BLaER1 (cell line): ENCODE data around the gene PTGES.
"Not testable (repeated sequence)": the region's sequence is repeated elsewhere in the genome, so short reads cannot be mapped to it uniquely, and the experiment has no call there.

Experiments used
- H3K27ac ChIP-seq: shearing (Covaris generic); formaldehyde crosslinking; 2 replicates; pipeline ENCODE4 v1.8.1; 2022
- H3K27me3 ChIP-seq: shearing (Covaris generic); formaldehyde crosslinking; 2 replicates; pipeline ENCODE4 v1.8.1; 2022
- H3K36me3 ChIP-seq: shearing (Covaris generic); formaldehyde crosslinking; 2 replicates; pipeline ENCODE4 v1.8.1; 2022
- H3K4me1 ChIP-seq: shearing (Covaris generic); formaldehyde crosslinking; 2 replicates; pipeline ENCODE4 v1.8.1; 2022
- H3K4me2 ChIP-seq: shearing (Covaris generic); formaldehyde crosslinking; 2 replicates; pipeline ENCODE4 v1.8.1; 2022
- H3K4me3 ChIP-seq: shearing (Covaris generic); formaldehyde crosslinking; 2 replicates; pipeline ENCODE4 v1.8.1; 2022
- H3K9ac ChIP-seq: shearing (Covaris generic); formaldehyde crosslinking; 2 replicates; pipeline ENCODE4 v1.8.1; 2022
- H3K9me3 ChIP-seq: shearing (Covaris generic); formaldehyde crosslinking; 2 replicates; pipeline ENCODE4 v1.8.1; 2022
- H4K20me1 ChIP-seq: shearing (Covaris generic); formaldehyde crosslinking; 2 replicates; pipeline ENCODE4 v1.8.1; 2022
- Cebpa-rat ChIP-seq: shearing (Covaris generic); IDR thresholded peaks from 2 replicates; pipeline ENCODE4 v1.8.1; 2022

Gene PTGES

GRCh38 chr9:129759804-129760502 is 7.1 kb upstream of the PTGES start:
- no peaks in the 10 kb centered on the region for H3K27me3 ChIP-seq
- H3K4me1 ChIP-seq: peaks cover 34% of the 10 kb centered on the region
- TF ChIP-seq Cebpa-rat: no peak
- H3K27ac ChIP-seq: no peak overlapping the region
- H4K20me1 ChIP-seq: no peaks in the 10 kb centered on the region
- H3K9ac ChIP-seq: no peak overlapping the region
- no peaks in the 10 kb centered on the region for H3K9me3 ChIP-seq
- H3K36me3 ChIP-seq: no peaks in the 10 kb centered on the region
- H3K4me2 ChIP-seq: no peak overlapping the region
- H3K4me3 ChIP-seq: no peak overlapping the region

DNA sequence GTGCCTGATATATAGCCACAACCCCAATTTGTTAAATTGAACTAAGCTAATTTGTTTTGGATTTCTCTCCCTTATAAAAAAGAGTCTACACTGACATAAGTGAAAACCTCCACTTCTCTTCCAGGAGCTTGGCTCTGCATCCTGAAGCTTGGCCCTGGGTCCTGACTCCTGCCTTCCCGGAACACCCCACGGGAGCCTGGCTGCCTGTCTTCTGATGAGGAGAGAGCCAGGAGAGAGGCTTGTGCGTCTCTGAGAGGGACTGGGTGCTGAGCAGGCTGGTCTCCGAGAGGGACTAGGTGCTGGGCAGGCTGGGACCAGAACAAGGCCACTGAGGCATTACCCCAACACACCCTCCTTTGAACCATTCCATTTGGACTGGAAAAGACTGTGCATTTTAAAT is 6.5 kb upstream of the PTGES start:
- H3K9me3 ChIP-seq: no peaks in the 10 kb centered on the region
- no peak overlapping the region for H3K4me2 ChIP-seq
- no peak for TF ChIP-seq Cebpa-rat
- H3K4me3 ChIP-seq: no peak overlapping the region
- no peaks in the 10 kb centered on the region for H3K27me3 ChIP-seq
- no peaks in the 10 kb centered on the region for H3K36me3 ChIP-seq
- H3K4me1 ChIP-seq: peaks cover 34% of the 10 kb centered on the region
- no peak overlapping the region for H3K27ac ChIP-seq
- H4K20me1 ChIP-seq: no peaks in the 10 kb centered on the region
- H3K9ac ChIP-seq: no peak overlapping the region

- H3K9me3 ChIP-seq: no peaks in the 10 kb centered on the region
- no peaks in the 10 kb centered on the region for H3K36me3 ChIP-seq
- H3K27ac ChIP-seq: 0 out of 2 replicates have a peak overlapping the region, but pooled peaks have one; percentile 0
- no peak for TF ChIP-seq Cebpa-rat
- peaks cover 7% of the 10 kb centered on the region for H3K27me3 ChIP-seq
- H3K4me2 ChIP-seq: peak overlapping the region; percentile 55
- H3K9ac ChIP-seq: no peak overlapping the region
- no peak overlapping the region for H3K4me3 ChIP-seq
- H3K4me1 ChIP-seq: peaks cover 47% of the 10 kb centered on the region
- H4K20me1 ChIP-seq: no peaks in the 10 kb centered on the region
Measured at GRCh38 chr9:129757045-129757444, 4.2 kb upstream of the PTGES start.

- TF ChIP-seq Cebpa-rat: no peak
Measured at GRCh38 chr9:129756191-129756590, 3.3 kb upstream of the PTGES start.

GRCh38 chr9:129755151-129755550 is 2.3 kb upstream of the PTGES start:
- Histone ChIP-seq H3K9ac (no peak overlapping the region), H3K36me3 (no peaks in the 10 kb centered on the region), H3K27me3 (peaks cover 7% of the 10 kb centered on the region), H3K4me2 (no peak overlapping the region), H3K9me3 (no peaks in the 10 kb centered on the region), H3K27ac (no peak overlapping the region), H3K4me3 (no peak overlapping the region), H3K4me1 (peaks cover 44% of the 10 kb centered on the region), H4K20me1 (no peaks in the 10 kb centered on the region)
- TF ChIP-seq Cebpa-rat: no peak

More at GRCh38 chr9:129756191-129756590, 3.3 kb upstream of the PTGES start:
- H3K4me3 ChIP-seq: no peak overlapping the region
- no peaks in the 10 kb centered on the region for H3K9me3 ChIP-seq
- H3K4me2 ChIP-seq: peak overlapping the region; percentile 55
- H3K4me1 ChIP-seq: peaks cover 44% of the 10 kb centered on the region
- no peak overlapping the region for H3K9ac ChIP-seq
- no peak overlapping the region for H3K27ac ChIP-seq
- H3K36me3 ChIP-seq: no peaks in the 10 kb centered on the region
- H3K27me3 ChIP-seq: peaks cover 7% of the 10 kb centered on the region
- H4K20me1 ChIP-seq: no peaks in the 10 kb centered on the region

DNA sequence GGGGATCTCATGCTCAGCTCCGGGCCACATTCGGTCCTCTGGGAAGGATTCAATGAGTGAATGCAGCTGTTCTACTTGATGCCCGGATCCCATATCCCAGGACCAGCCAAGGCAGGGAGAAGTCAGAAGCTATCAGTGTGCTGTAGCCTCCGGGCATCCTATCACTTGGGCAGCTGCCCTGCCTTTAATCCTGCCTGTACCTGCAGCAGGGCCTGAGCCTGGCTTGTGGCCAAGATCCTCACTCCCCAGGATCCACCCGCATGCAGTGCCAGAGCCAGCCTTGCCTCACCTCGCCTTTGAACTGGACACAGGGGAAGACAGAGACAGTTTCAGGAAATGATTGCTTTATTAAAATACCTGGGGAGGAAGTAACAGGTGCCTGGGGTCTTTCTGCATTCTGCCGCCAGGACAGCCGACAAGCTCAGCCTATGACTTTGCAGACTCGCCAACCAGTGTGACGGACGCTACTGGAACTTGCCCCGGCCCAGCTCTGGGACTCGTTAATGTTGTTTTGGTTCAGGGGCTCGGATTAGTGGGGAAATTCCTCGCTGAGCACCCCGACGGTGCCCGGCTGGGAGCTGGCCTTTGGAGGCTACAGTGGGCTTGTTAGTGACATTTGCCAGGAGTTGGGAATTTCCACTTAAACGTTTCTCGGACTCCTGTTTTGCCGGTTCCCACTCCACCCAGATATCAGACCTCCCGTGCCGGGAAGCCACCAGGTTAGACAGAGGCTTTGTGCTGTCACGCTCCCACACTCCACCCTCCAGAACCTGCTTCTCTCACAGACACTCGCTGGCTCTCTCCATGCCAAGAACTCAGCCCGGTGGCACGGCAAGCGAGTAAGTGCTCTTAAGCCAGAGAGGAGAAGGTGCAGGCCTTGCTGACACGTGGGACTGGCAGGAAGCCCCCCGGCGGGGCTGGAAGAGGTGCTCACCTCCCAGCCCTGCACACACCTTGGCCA is 721 bp downstream of the PTGES start:
- no peak overlapping the region for H3K27ac ChIP-seq
- no peaks in the 10 kb centered on the region for H4K20me1 ChIP-seq
- peak overlapping the region; percentile 70 for H3K4me2 ChIP-seq
- H3K9me3 ChIP-seq: no peaks in the 10 kb centered on the region
- peaks cover 33% of the 10 kb centered on the region for H3K4me1 ChIP-seq
- no peak overlapping the region for H3K9ac ChIP-seq
- no peak overlapping the region for H3K4me3 ChIP-seq
- TF ChIP-seq Cebpa-rat: no peak
- peaks cover 7% of the 10 kb centered on the region for H3K27me3 ChIP-seq
- H3K36me3 ChIP-seq: no peaks in the 10 kb centered on the region

DNA sequence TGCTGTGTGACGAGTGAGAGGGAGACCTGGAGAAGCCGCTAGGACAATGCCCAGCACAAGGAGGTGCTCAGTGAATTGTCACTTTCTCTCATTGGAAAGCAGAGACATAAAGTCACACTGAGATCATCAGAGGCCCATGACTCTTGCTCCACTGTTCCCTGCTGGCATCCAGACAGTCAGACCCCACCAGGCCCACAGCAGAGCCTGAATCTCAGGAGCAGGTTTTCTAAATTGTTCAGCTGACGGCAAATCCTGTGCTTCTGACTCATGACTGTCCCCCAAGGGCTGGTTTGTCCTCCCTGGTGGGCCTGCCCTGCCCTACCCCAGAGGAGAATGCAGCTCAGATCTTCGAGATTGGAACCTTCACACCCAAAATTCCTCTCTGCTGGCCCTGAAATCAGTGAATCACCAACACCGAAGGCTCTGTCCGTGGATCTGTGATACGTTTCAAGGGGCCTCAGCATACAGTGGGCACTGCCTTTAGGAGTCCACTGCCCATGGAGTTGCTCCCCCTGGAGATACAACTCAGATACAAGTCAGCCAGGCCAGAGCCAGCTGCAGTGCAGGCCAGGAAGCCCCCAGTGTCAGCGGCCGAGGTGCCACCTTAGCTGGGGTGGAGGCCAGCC is 2.7 kb downstream of the PTGES start:
- H4K20me1 ChIP-seq: no peaks in the 10 kb centered on the region

GRCh38 chr9:129749575-129749974 is 3.3 kb downstream of the PTGES start:
- Histone ChIP-seq H3K9ac (no peak overlapping the region), H3K27ac (no peak overlapping the region), H3K36me3 (no peaks in the 10 kb centered on the region), H3K9me3 (no peaks in the 10 kb centered on the region), H3K4me3 (no peak overlapping the region), H3K4me2 (no peak overlapping the region), H4K20me1 (no peaks in the 10 kb centered on the region), H3K27me3 (peaks cover 7% of the 10 kb centered on the region), H3K4me1 (peaks cover 19% of the 10 kb centered on the region)
- TF ChIP-seq Cebpa-rat: no peak

More for the DNA sequence above, 2.7 kb downstream of the PTGES start:
- Histone ChIP-seq H3K27ac (no peak overlapping the region), H3K4me1 (peaks cover 19% of the 10 kb centered on the region), H3K27me3 (peaks cover 7% of the 10 kb centered on the region), H3K4me2 (no peak overlapping the region), H3K4me3 (no peak overlapping the region), H3K9me3 (no peaks in the 10 kb centered on the region), H3K36me3 (no peaks in the 10 kb centered on the region), H3K9ac (no peak overlapping the region)
- TF ChIP-seq Cebpa-rat: no peak

DNA sequence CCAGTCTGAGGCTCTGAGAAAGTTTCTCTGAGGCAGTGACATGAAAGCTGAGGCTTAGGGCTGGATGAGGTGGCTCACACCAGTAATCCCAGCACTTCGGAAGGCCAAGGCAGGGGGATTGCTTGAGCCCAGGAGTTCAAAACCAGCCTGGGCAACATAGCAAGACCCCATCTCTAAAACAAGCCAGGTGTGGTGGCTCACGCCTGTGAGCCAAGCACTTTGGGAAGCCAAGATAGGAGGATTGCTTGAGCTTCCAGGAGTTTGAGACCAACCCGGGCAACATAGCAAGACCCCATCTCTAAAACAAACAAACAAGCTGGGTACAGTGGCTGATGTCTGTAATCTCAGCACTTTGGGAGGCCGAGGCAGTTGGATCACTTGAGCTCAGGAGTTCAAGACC is 3.8 kb downstream of the PTGES start:
- not testable (repeated sequence) for H3K4me2 ChIP-seq, H4K20me1 ChIP-seq, H3K9me3 ChIP-seq, H3K27me3 ChIP-seq, H3K9ac ChIP-seq, H3K27ac ChIP-seq, H3K36me3 ChIP-seq, H3K4me3 ChIP-seq
- peaks cover 19% of the 10 kb centered on the region for H3K4me1 ChIP-seq

GRCh38 chr9:129748249-129748648 is 4.6 kb downstream of the PTGES start:
- no peaks in the 10 kb centered on the region for H3K36me3 ChIP-seq
- H3K27ac ChIP-seq: no peak overlapping the region
- H3K9ac ChIP-seq: no peak overlapping the region
- H3K4me3 ChIP-seq: no peak overlapping the region
- no peaks in the 10 kb centered on the region for H4K20me1 ChIP-seq
- no peak overlapping the region for H3K4me2 ChIP-seq
- peaks cover 18% of the 10 kb centered on the region for H3K4me1 ChIP-seq
- TF ChIP-seq Cebpa-rat: no peak
- H3K9me3 ChIP-seq: no peaks in the 10 kb centered on the region
- H3K27me3 ChIP-seq: peaks cover 2% of the 10 kb centered on the region; the same call in 1 of the 2 replicates
